Measurements from ENCODE around the gene ARL3.

Gene ARL3

GRCh38 chr10:102676534-102677315 lies 37.5 kb downstream of the ARL3 start:
- H3K27me3 ChIP-seq (ENCODE audit: control insufficient read depth in 1 of 2, insufficient read depth in 2 of 2, low read length in 2 of 2), result no peaks in the 10 kb centered on the region
- H3K4me1 ChIP-seq (ENCODE audit: insufficient read depth, low read length), result peaks cover 33% of the 10 kb centered on the region
- no peaks in the 10 kb centered on the region for H3K9me3 ChIP-seq (ENCODE audit: low read length)
- H3K27ac ChIP-seq (ENCODE audit: low read depth, low read length), result no peak overlapping the region
- no peak overlapping the region for H3K9ac ChIP-seq (ENCODE audit: low read length)
- H3K4me3 ChIP-seq (ENCODE audit: low read depth in 1 of 2, low read length in 2 of 2), result no peak overlapping the region
- H3K36me3 ChIP-seq (ENCODE audit: insufficient read depth, low read length), result peaks cover 4% of the 10 kb centered on the region

- H3K9me3 ChIP-seq (ENCODE audit: low read length), result no peaks in the 10 kb centered on the region
- H3K27ac ChIP-seq (ENCODE audit: low read depth, low read length), result peak overlapping the region; percentile 58
- H3K4me3 ChIP-seq (ENCODE audit: low read depth in 1 of 2, low read length in 2 of 2), result no peak overlapping the region
- peaks cover 4% of the 10 kb centered on the region for H3K36me3 ChIP-seq (ENCODE audit: insufficient read depth, low read length)
- H3K9ac ChIP-seq (ENCODE audit: low read length), result no peak overlapping the region
- H3K27me3 ChIP-seq (ENCODE audit: control insufficient read depth in 1 of 2, insufficient read depth in 2 of 2, low read length in 2 of 2), result no peaks in the 10 kb centered on the region
- H3K4me1 ChIP-seq (ENCODE audit: insufficient read depth, low read length), result peaks cover 33% of the 10 kb centered on the region
Observed at GRCh38 chr10:102675666-102676533, 38.3 kb downstream of the ARL3 start.

DNA sequence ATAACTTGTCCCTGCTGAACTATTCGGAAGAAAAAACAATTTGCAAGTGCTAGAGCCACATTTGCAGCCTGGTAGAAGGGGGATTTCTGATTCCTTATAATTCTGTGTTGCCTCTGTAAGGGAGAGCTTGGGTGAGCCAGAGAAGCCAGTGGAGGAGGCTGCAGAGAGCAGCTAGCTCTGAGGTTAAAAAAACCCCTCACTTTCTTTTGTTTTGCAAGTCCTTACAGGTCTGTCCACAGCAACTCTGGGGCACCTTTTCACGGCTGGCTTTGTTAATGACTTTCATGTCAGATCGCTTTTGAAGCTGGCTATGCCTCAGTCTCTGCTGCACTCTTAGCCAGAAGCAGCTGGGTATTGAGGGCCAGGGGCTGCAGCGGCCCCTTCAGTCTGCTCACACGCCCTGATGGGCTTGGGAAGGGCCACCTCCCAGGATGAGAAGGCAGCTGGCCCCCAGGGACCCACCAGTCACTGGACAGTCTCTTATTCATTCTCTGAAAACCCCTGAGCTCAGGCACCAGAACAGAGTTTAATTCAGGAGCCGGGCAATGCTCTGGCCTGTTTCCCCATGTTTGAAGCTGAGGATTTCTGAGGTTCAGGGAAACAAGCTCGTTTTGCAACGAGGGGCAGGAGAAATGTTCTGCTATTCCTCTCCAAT lies 39.1 kb downstream of the ARL3 start:
- Histone ChIP-seq H3K4me1 (ENCODE audit: insufficient read depth, low read length) (peaks cover 33% of the 10 kb centered on the region), H3K4me3 (ENCODE audit: low read depth in 1 of 2, low read length in 2 of 2) (peak overlapping the region in 1 of 2 donors; percentile 43)

GRCh38 chr10:102674566-102674965 lies 39.6 kb downstream of the ARL3 start:
- Histone ChIP-seq H3K9ac (ENCODE audit: low read length) (no peak overlapping the region), H3K27ac (ENCODE audit: low read depth, low read length) (peak overlapping the region; percentile 58), H3K27me3 (ENCODE audit: control insufficient read depth in 1 of 2, insufficient read depth in 2 of 2, low read length in 2 of 2) (no peaks in the 10 kb centered on the region), H3K9me3 (ENCODE audit: low read length) (no peaks in the 10 kb centered on the region), H3K4me1 (ENCODE audit: insufficient read depth, low read length) (peaks cover 33% of the 10 kb centered on the region), H3K36me3 (ENCODE audit: insufficient read depth, low read length) (no peaks in the 10 kb centered on the region), H3K4me3 (ENCODE audit: low read depth in 1 of 2, low read length in 2 of 2) (peak overlapping the region in 1 of 2 donors; percentile 43)

More for the DNA sequence above, 39.1 kb downstream of the ARL3 start:
- Histone ChIP-seq H3K9ac (ENCODE audit: low read length) (no peak overlapping the region), H3K27ac (ENCODE audit: low read depth, low read length) (peak overlapping the region; percentile 58), H3K27me3 (ENCODE audit: control insufficient read depth in 1 of 2, insufficient read depth in 2 of 2, low read length in 2 of 2) (no peaks in the 10 kb centered on the region), H3K9me3 (ENCODE audit: low read length) (no peaks in the 10 kb centered on the region), H3K36me3 (ENCODE audit: insufficient read depth, low read length) (no peaks in the 10 kb centered on the region)

GRCh38 chr10:102673819-102674511 lies 40.2 kb downstream of the ARL3 start:
- Histone ChIP-seq H3K27ac (ENCODE audit: low read depth, low read length) (peak overlapping the region; percentile 50), H3K4me1 (ENCODE audit: insufficient read depth, low read length) (peaks cover 33% of the 10 kb centered on the region), H3K9ac (ENCODE audit: low read length) (no peak overlapping the region), H3K27me3 (ENCODE audit: control insufficient read depth in 1 of 2, insufficient read depth in 2 of 2, low read length in 2 of 2) (no peaks in the 10 kb centered on the region), H3K4me3 (ENCODE audit: low read depth in 1 of 2, low read length in 2 of 2) (peak overlapping the region; percentile 25 to 43), H3K36me3 (ENCODE audit: insufficient read depth, low read length) (no peaks in the 10 kb centered on the region), H3K9me3 (ENCODE audit: low read length) (no peaks in the 10 kb centered on the region)

GRCh38 chr10:102673236-102673818 lies 40.9 kb downstream of the ARL3 start:
- H3K9ac ChIP-seq (ENCODE audit: low read length), result no peak overlapping the region
- H3K4me1 ChIP-seq (ENCODE audit: insufficient read depth, low read length), result peaks cover 33% of the 10 kb centered on the region

GRCh38 chr10:102670871-102671434 lies 43.2 kb downstream of the ARL3 start:
- H3K27me3 ChIP-seq (ENCODE audit: control insufficient read depth in 1 of 2, insufficient read depth in 2 of 2, low read length in 2 of 2), result no peaks in the 10 kb centered on the region
- H3K9ac ChIP-seq (ENCODE audit: low read length), result no peak overlapping the region
- H3K27ac ChIP-seq (ENCODE audit: low read depth, low read length), result no peak overlapping the region
- no peaks in the 10 kb centered on the region for H3K9me3 ChIP-seq (ENCODE audit: low read length)
- H3K4me1 ChIP-seq (ENCODE audit: insufficient read depth, low read length), result peaks cover 22% of the 10 kb centered on the region
- H3K4me3 ChIP-seq (ENCODE audit: low read depth in 1 of 2, low read length in 2 of 2), result no peak overlapping the region
- no peaks in the 10 kb centered on the region for H3K36me3 ChIP-seq (ENCODE audit: insufficient read depth, low read length)

More at GRCh38 chr10:102673236-102673818, 40.9 kb downstream of the ARL3 start:
- no peak overlapping the region for H3K4me3 ChIP-seq (ENCODE audit: low read depth in 1 of 2, low read length in 2 of 2)
- H3K36me3 ChIP-seq (ENCODE audit: insufficient read depth, low read length), result no peaks in the 10 kb centered on the region
- H3K9me3 ChIP-seq (ENCODE audit: low read length), result no peaks in the 10 kb centered on the region
- H3K27ac ChIP-seq (ENCODE audit: low read depth, low read length), result no peak overlapping the region
- H3K27me3 ChIP-seq (ENCODE audit: control insufficient read depth in 1 of 2, insufficient read depth in 2 of 2, low read length in 2 of 2), result no peaks in the 10 kb centered on the region

DNA sequence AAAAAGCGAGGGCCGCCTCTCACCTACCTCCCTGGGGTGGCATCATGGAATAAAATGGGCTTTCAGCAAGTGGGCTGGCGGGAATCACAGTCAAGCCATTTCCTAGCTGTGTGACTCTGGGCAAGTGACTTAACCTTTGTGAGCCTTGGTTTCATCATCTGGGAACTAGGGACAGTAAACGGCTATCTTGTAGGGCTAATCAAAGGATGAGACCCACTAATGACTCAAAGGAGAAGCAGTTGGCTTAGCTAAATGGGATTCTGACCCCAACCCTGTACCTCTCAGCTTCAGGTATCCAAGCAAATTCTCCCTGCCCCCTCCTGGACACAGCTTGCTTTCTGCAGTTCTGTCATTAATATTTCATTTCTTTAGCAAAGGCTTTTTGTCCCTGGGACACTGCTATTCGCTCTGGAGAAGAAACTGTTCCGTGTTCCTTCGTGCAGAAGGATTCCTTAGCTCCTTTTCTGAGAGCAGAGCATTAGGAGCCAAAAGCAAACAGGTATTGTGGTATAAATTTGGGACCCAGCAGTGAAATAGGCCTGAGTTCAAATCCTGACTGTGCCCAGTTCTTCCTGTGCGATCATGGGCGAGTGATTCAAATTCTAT lies 44.0 kb downstream of the ARL3 start:
- Histone ChIP-seq H3K4me3 (ENCODE audit: low read depth in 1 of 2, low read length in 2 of 2) (no peak overlapping the region), H3K4me1 (ENCODE audit: insufficient read depth, low read length) (peaks cover 14% of the 10 kb centered on the region), H3K27me3 (ENCODE audit: control insufficient read depth in 1 of 2, insufficient read depth in 2 of 2, low read length in 2 of 2) (no peaks in the 10 kb centered on the region), H3K36me3 (ENCODE audit: insufficient read depth, low read length) (no peaks in the 10 kb centered on the region), H3K27ac (ENCODE audit: low read depth, low read length) (no peak overlapping the region), H3K9ac (ENCODE audit: low read length) (no peak overlapping the region), H3K9me3 (ENCODE audit: low read length) (no peaks in the 10 kb centered on the region)

DNA sequence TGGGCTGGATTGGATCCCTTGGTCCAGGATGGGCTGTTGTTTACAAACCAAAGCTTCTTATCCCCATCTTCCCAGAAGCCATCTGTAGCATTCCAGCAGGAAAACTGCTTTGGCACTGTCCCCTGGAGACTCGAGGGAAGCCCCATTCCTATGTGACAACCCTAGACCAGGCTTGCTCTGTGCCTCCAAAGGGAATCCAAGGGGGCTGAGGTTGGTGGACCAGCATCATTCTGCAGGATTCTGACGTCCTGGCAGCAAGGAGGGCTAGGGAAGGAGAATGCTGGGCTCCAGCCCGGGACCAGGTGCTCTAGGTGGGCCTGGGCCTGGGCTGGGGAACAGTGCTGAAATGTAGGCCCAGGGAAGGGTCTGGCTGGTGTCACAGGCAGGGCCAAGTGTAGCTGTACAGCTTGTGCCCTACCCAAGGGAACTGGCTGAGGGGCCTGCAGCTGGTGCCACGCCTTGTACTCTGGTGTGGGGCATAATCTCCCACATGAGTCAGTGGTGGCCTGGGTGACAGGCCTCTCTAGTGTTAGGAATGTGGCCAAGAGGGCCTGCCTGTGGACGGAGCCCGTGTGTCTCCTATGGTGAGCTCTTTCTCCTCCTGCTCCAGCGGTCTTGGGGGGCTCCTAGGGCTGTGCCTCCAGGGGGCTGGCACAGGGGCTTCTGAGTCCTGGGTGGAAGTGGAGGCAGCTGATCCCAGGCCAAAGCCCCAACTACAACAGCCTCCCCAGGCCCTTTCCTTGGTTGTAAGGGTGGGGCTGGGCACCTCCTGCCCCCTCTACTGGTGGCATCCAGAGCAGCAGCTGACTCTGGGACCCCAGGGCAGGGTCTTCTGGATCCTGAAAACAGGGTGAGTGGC lies 44.8 kb downstream of the ARL3 start:
- H3K4me3 ChIP-seq (ENCODE audit: low read depth in 1 of 2, low read length in 2 of 2), result no peak overlapping the region
- H3K27ac ChIP-seq (ENCODE audit: low read depth, low read length), result no peak overlapping the region
- no peaks in the 10 kb centered on the region for H3K36me3 ChIP-seq (ENCODE audit: insufficient read depth, low read length)
- H3K9ac ChIP-seq (ENCODE audit: low read length), result no peak overlapping the region
- peaks cover 7% of the 10 kb centered on the region for H3K4me1 ChIP-seq (ENCODE audit: insufficient read depth, low read length)
- H3K9me3 ChIP-seq (ENCODE audit: low read length), result no peaks in the 10 kb centered on the region
- H3K27me3 ChIP-seq (ENCODE audit: control insufficient read depth in 1 of 2, insufficient read depth in 2 of 2, low read length in 2 of 2), result no peaks in the 10 kb centered on the region
